Skeletal muscle tissue (tissue), 4 donors: ENCODE measurements around the gene CEP112. TPM values are rescaled to one million over a fixed set of nuclear protein-coding genes. Genes with fewer than 3 reads are reported as not detected.
"Not testable (repeated sequence)": the region's sequence is repeated elsewhere in the genome, so short reads cannot be mapped to it uniquely, and the experiment has no call there.

ENCODE experiments used
- H3K27ac ChIP-seq: one replicate; pipeline ENCODE4 v1.7.0; 2013; ENCODE audit warnings: mild to moderate bottlenecking, low read depth, low read length, inconsistent platforms
- H3K27me3 ChIP-seq, 3 donors: one replicate each; pipeline ENCODE4 v1.7.0; 2013; ENCODE audit warnings: low read length in 3 of 3; ENCODE audit not compliant: control insufficient read depth in 3 of 3, insufficient read depth in 3 of 3
- H3K36me3 ChIP-seq, 3 donors: one replicate each; pipeline ENCODE4 v1.7.0; 2013; ENCODE audit warnings: low read length in 3 of 3; ENCODE audit not compliant: control insufficient read depth in 3 of 3, insufficient read depth in 3 of 3
- H3K4me1 ChIP-seq, 3 donors: one replicate each; pipeline ENCODE4 v1.7.0; 2013; ENCODE audit warnings: low read length in 3 of 3, mild to moderate bottlenecking in 3 of 3; ENCODE audit not compliant: control insufficient read depth in 3 of 3, insufficient read depth in 3 of 3
- H3K4me3 ChIP-seq, 3 donors: one replicate each; pipeline ENCODE4 v1.7.0; 2013; ENCODE audit warnings: low read length in 3 of 3
- H3K9ac ChIP-seq, 3 donors: one replicate each; pipeline ENCODE4 v1.7.0; 2013; ENCODE audit warnings: low read length in 3 of 3, mild to moderate bottlenecking in 3 of 3, moderate library complexity in 2 of 3, low read depth in 1 of 3
- H3K9me3 ChIP-seq, 3 donors: one replicate each; pipeline ENCODE4 v1.7.0; 2013; ENCODE audit warnings: low read length in 3 of 3; ENCODE audit not compliant: control insufficient read depth in 3 of 3
- total RNA-seq: library from RNA; depleted of rRNA; stranded (reverse); fragments of >200 nt; gene quantifications from one replicate; pipeline ENCODE4 v1.2.3, GENCODE V29; 2014
- donor health status: Osteomylitis.

CEP112 gene
- total RNA-seq, 1 donor from 2014 or later, result 16.2 TPM

DNA sequence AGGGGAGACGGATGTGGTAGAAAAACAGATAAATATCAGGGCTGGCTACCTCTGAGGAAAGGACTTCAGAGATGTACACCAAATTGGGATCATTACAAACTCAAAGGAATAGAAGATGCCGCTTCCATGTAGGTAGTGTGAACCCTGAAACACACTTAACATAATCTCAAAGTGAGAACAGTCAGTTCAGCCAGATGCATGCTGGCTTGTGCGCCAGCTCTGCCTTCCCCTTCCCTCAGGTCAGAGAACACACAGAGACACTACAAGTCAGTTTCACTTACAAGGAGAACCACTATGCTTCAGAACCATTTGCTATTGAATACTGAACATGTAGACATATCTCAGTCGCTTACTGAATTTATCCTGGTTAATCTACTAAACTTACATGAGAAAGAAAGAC lies 454.5 kb downstream of the CEP112 start:
- Histone ChIP-seq H3K4me3 (no peak overlapping the region), H3K36me3 (peaks cover 0 to 4% (median 0%) of the 10 kb centered on the region in 3 donors), H3K4me1 (no peaks in the 10 kb centered on the region), H3K9me3 (peaks cover 0 to 3% (median 0%) of the 10 kb centered on the region in 3 donors), H3K27me3 (no peaks in the 10 kb centered on the region), H3K27ac (no peak overlapping the region), H3K9ac (no peak overlapping the region)

DNA sequence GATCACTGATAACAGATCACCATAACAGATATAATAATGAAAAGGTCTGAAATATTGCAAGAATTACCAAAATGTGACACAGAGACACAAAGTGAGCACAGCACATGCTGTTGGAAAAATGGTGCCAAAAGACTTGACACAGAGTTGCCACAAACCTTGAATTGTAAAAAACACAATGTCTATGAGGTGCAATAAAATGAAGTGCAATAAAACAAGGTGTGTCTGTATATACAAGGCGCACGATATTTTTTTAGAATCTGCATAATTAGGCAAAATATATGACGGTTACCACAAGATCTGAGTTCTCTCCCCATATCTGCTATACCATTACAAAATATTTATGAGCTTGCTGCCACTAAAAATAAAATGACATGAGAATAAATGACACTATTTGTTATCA lies 458.6 kb downstream of the CEP112 start:
- H3K27me3 ChIP-seq, result no peaks in the 10 kb centered on the region
- peaks cover 0 to 2% (median 0%) of the 10 kb centered on the region in 3 donors for H3K4me1 ChIP-seq

DNA sequence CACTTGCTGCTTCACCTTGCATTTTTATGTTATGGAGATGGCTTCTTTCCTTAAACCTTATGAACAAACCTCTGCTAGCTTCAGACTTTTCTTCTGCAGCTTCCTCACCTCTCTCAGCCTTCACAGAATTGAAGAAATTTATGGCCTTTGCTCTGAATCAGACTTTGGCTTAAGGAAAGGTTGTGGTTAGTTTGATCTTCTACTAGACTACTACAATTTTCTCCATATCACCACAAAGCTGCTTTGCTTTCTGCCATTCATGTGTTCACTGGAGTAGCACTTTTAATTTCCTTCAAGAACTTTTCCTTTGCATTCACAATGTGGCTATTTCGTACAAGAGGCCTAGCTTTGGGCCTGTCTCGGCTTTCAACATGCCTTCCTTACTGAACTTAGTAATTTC lies 459.3 kb downstream of the CEP112 start:
- H3K36me3 ChIP-seq, H3K9ac ChIP-seq, H3K4me1 ChIP-seq, H3K27ac ChIP-seq, H3K9me3 ChIP-seq, H3K27me3 ChIP-seq, H3K4me3 ChIP-seq: not testable (repeated sequence)

More for the DNA sequence above, 458.6 kb downstream of the CEP112 start:
- H3K9me3 ChIP-seq, result no peaks in the 10 kb centered on the region
- no peak overlapping the region for H3K9ac ChIP-seq
- no peak overlapping the region for H3K27ac ChIP-seq
- H3K4me3 ChIP-seq, result no peak overlapping the region
- H3K36me3 ChIP-seq, result peaks cover 0 to 4% (median 0%) of the 10 kb centered on the region in 3 donors

GRCh38 chr17:65730711-65731169 lies 461.2 kb downstream of the CEP112 start:
- H3K9me3 ChIP-seq, result no peaks in the 10 kb centered on the region
- no peaks in the 10 kb centered on the region for H3K27me3 ChIP-seq
- no peak overlapping the region for H3K27ac ChIP-seq
- H3K36me3 ChIP-seq, result no peaks in the 10 kb centered on the region
- peaks cover 0 to 2% (median 0%) of the 10 kb centered on the region in 3 donors for H3K4me1 ChIP-seq
- H3K9ac ChIP-seq, result no peak overlapping the region
- no peak overlapping the region for H3K4me3 ChIP-seq

- Histone ChIP-seq H3K4me3 (no peak overlapping the region), H3K27ac (no peak overlapping the region), H3K4me1 (peaks cover 0 to 2% (median 0%) of the 10 kb centered on the region in 3 donors), H3K27me3 (no peaks in the 10 kb centered on the region), H3K9me3 (no peaks in the 10 kb centered on the region), H3K9ac (no peak overlapping the region), H3K36me3 (no peaks in the 10 kb centered on the region)
These were observed 462.7 kb downstream of the CEP112 start for GRCh38 chr17:65729207-65729606.

GRCh38 chr17:65727832-65728231 lies 464.1 kb downstream of the CEP112 start:
- Histone ChIP-seq H3K36me3 (no peaks in the 10 kb centered on the region), H3K27ac (no peak overlapping the region), H3K4me3 (no peak overlapping the region), H3K4me1 (peaks cover 0 to 2% (median 0%) of the 10 kb centered on the region in 3 donors), H3K27me3 (no peaks in the 10 kb centered on the region), H3K9ac (no peak overlapping the region), H3K9me3 (no peaks in the 10 kb centered on the region)

DNA sequence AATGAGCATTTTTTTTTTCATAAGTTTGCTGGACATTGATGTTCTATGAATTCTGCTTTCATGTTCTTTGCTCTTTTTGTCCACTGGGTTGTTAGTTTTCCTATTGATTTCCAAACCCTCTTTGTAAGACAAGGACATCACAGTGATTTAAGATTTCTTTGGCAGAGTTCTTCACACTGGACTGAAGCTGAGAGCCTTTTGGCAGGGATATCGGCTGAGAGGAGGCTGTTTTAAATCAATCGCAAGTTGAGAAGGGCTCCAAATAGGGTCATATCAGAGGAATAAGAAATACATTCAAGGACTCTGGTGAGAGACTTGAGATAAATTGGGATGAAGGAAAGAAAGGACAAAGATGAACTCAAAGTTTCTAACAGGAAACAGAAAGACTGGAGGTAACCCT lies 464.7 kb downstream of the CEP112 start:
- H3K9ac ChIP-seq, result no peak overlapping the region
- no peaks in the 10 kb centered on the region for H3K27me3 ChIP-seq
- H3K9me3 ChIP-seq, result no peaks in the 10 kb centered on the region
- H3K27ac ChIP-seq, result no peak overlapping the region
- no peak overlapping the region for H3K4me3 ChIP-seq
- no peaks in the 10 kb centered on the region for H3K36me3 ChIP-seq
- H3K4me1 ChIP-seq, result peaks cover 0 to 2% (median 0%) of the 10 kb centered on the region in 3 donors

DNA sequence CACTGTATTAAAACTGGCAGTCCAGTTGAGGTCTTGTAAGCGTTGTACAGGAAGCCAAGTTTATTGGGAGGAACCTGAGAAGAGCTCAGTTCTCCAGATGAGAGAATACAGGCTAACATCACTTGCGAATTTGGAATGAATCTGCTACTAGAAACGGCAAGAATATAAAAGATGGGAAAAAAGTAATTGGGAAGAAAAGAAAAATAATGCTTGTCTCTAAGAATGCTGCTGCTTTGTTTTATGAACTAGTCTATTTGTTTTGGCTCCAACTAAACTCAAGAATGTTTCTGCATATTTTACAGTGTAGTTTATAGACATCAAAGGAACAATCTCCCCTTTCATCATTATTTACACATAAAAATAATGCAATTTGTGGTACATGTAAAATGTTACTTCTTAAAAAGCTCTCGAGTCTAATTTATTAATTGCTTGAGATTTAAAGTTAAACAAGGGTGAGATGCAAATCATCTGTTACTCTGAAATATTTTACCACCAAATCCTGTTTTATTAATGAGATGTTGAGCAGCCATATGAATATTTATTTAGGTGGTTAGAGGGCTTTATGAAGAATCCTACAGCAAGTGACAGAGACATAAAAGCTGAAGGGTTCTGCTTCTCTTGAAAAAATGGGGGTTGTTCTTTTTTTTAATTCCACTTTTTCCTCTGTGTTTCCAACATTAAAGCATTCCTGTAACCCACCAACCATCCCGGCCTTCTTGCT lies 468.3 kb downstream of the CEP112 start:
- Histone ChIP-seq H3K9ac (no peak overlapping the region), H3K9me3 (no peaks in the 10 kb centered on the region), H3K27ac (no peak overlapping the region), H3K36me3 (no peaks in the 10 kb centered on the region), H3K4me1 (no peaks in the 10 kb centered on the region), H3K4me3 (no peak overlapping the region), H3K27me3 (no peaks in the 10 kb centered on the region)

- Histone ChIP-seq H3K27ac (no peak overlapping the region), H3K4me1 (no peaks in the 10 kb centered on the region), H3K27me3 (no peaks in the 10 kb centered on the region), H3K9ac (no peak overlapping the region), H3K36me3 (no peaks in the 10 kb centered on the region), H3K9me3 (no peaks in the 10 kb centered on the region), H3K4me3 (no peak overlapping the region)
These were observed 473.3 kb downstream of the CEP112 start for GRCh38 chr17:65718601-65719000.

GRCh38 chr17:65712383-65713267 lies 479.3 kb downstream of the CEP112 start:
- H3K9ac ChIP-seq, result no peak overlapping the region
- H3K9me3 ChIP-seq, result no peaks in the 10 kb centered on the region
- H3K36me3 ChIP-seq, result no peaks in the 10 kb centered on the region
- H3K27ac ChIP-seq, result no peak overlapping the region
- no peak overlapping the region for H3K4me3 ChIP-seq
- no peaks in the 10 kb centered on the region for H3K4me1 ChIP-seq
- H3K27me3 ChIP-seq, result no peaks in the 10 kb centered on the region
